Kidney glomerular epithelial cell (primary cell): ENCODE measurements around the gene WNK3.

Experiments used
- DNase-seq: peaks from one replicate; lab custom pipeline; 2025; lab: John Stamatoyannopoulos, UW

Gene WNK3

DNA sequence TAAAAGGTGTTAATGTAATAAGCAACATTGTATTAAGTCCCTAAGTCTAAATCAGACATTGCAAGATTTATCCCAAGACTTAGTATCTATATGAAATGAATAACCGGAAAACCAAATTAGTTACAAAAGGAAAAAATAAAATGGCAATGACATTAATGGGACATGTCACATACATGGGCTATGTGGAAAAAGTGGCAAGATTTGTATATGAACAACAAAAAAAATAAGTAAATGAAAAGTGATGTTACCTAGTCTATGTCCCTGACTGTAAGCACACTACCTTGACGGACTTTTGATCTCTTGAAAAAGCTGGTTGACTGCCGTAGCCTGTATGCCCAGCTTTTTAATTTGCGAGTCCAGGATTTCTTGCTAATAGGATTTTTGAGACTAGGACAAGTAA is 119.3 kb downstream of the WNK3 start:
- DNase-seq = no peak

DNA sequence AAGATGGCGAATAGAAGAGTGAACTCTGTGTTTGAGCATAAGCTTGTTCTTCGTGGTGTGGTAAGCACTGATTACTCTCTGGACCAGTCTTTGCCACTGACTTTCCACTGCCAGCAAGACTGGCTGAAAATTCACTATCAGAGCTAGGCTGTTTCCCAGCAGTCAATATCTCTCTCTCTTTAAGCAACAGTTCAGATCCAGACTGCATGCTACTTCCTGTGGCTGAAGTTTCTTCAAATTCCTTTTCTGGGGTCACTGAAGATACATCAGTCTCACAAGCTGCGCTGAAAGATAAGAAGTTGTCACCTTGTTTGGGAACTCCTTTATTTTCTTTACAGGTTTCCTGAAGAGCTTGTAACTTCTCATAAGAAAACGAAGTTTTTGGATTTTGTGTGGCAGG is 120.8 kb downstream of the WNK3 start:
- no peak for DNase-seq

DNA sequence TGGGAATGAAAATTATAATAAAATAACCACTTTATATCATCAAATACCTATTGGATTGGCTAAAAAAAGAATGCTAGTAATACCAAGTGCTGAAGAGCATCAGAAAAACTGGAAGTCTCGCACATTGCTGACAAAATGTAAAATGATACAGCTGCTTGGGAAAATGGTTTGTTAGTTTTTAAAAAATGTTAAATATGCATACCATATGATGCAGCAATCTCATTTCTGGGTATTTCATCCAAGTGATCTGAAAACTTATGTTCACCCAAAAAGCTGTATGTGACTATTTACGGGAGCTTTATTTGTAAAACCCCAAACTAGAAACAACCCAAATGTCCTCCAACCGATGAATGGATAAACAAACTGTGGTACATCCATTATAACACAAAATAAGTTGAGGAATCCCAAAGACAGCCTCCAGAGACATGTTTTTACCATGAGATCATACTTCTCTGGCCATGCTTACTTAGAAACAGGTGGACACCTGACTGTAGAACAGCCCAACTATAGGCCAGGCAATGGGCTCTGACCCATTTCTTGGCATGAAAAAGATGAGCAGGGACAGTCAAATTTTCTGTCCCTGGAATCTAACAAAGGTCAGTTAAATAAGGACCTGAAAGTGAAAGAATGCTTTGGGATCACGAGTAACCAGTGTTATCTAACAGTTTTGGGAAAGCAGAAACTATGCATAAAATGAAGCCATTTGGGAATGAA is 127.3 kb downstream of the WNK3 start:
- no peak for DNase-seq

DNA sequence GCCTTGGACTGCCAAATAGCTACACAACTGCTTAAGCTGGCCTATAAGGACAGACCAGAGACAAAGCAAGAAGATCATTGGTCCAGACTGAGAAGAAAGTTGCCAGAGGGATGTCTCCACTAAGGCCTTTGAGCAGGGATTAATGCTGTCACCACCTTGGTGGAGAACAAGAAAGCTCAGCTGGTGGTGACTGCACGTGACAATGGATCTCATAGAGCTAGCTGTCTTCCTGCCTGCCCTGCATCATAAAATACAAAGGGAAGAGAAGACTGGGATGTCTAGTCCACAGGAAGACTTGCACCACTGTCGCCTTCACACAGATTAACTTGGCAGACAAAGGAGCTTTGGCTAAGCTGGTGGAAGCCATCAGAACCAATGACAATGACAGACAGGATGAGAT is 134.3 kb downstream of the WNK3 start:
- DNase-seq = no peak

DNA sequence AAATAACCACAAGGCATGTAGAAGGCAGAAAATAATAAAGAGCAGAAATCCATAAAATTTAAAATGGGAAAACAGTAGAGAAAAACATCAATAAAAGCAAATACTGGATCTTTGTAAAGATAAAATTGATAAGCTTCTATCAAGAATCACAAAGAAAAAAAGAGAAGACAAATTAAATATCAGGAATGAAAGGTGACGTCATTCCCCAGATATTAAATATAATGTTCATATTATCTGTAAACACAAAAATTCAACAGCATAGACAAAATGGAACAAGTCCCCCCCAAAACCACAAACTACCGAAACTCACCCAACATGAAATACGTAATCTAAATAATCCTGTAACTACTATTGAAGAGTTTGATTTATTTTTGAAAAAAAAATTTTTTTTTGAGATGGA is 144.2 kb downstream of the WNK3 start:
- no peak for DNase-seq

DNA sequence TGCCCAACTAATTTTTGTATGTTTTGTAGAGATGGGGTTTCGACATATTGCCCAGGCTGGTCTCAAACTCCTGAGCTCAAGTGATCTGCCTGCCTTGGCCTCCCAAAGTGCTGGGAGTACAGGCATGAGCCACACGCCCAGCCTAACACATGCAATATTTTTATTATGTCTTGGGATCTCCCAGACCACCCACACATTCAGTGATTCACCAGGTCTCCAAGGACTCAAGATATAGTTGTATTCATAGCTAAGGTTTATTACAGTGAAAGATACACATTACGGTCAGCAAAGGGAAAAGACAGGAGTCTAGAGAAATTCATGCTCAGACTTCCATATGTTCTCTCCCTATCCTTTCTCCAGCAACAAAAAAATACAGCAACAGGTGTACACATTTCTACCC is 149.3 kb downstream of the WNK3 start:
- DNase-seq = no peak

DNA sequence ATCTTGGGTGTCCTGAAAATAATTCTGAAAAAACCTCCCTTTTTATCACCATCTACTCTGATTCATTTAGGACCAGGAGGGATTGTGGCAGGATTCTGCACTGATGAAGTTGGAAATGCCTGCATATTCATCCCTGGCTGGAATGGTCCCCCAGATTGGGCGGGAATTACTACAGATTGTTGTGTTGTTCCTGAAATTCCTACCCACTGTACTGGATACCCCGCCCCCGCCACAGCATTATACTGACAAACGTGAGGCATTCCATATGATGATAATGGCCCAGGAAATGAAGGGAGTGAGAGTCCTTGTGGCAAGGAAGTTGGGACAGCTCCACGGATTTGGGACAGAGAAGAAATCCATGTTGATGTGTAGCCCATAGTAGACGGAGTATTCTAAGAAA is 159.6 kb downstream of the WNK3 start:
- no peak for DNase-seq

DNA sequence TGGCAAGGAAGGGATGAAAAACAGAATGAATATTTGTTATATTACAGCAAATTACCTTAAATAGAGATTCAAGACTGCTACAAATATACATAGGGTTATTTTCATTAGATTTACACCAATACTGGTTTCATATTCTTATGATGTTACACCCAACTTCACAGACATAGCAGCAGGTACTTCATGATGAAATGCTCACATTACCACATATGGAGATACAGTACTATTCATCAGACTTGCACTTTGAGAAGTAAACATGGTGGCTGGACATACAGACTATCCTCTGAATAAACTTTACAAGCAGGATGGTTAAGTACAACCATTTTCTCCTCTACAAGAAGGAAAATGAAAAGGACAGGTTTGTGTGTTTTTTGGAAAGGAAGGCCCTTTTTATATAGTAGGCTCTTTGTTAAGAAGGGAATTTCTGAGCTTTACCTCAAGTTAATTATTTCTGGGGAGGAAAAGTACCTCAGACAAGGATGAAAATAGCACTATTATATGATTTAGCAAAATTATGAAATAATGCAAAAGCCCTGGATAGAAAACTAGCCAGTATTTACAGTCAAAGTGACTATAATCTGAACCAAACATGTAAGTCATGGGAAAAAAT is 162.8 kb downstream of the WNK3 start:
- no peak for DNase-seq

DNA sequence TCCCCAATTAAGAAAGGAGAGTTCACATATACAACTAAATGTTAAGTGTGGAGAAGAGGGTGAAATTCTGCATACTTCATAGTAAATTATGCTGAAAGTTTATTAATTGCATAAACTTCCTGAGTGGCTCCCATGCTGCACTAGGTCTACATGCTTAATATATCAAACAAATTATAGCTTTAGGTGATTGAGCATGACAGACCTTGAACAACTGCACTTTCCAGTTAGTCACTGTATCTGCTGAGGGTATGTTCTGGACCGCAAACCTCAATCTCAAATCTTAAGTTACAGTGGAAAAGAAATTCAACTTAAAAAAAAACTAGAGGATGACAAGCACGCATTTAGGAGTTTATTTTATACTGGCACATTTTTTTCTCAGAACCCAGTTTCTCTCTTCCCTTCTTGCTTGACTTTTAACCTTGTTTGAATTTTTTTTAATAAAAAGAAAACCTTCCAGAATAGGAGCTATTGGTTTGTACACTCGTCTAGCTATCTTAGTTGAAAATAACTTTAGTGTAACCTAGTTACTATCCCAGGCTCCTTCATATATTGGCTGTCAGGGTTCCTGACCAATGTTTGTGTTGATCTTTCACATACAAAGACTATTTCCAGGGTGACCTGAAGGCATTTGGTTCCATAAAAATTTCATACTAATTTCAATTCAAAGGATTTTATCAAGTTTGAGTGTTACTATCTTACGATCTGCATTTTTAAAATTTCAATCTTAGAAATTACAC is 164.6 kb downstream of the WNK3 start:
- DNase-seq = no peak

DNA sequence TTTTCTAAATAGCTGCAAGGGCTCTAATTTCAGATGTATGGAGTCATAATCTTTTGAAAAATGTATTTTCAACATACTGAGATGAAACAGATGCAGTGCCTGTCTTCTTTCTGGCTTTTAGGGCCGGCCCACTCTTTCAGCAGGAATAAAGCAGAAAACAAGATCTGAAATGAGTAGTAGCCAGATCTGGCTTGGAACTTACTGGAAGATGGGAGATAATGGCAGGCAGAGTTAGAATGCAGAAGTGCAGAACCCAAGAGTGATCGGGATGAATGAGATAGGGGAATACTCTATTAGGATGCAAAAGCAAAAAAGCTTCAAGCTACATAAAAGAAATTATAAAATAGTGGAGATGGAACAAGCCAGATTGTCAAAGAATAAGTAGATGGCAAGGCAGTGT is 173.4 kb downstream of the WNK3 start:
- DNase-seq = no peak

DNA sequence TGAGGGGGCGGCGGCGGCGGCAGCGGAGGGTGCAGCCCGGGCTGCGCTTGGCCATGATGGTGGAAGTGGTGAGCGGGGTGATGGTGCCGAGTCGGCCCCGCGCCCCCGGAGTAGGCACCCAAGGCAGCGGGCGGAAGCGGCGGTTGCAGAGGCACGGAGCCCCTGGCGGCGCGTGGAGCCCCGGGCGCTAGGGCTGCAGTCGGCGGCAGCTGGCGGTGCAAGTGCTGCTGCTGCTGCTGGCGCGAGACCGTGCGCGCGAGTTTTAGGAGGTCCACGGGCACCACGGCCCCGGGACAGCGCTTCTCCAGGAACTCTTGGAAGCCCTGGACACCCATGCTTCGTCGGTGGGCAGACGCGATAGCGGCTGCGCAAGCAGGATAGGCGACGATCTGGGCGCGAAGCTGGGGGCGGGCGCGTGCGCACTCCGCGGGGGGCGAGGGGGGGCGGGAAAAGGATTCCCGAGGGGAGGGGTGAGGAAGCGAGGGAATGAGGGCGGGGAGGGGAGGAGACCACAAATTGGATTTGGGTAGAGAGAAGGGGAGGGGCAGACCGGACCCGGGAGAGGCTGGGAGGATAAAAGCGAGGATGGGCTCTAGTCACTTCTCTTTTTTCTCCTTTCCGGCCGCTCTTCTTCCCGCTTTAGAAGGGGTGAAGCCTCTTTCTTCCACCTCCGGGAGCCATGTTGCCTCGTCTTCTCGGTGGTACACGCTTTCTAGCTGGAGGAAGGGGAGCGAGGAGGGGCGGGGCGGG is 174.8 kb downstream of the WNK3 start, which contains the start of gene FAM120C:
FAM120C (minus strand) TSS at position 391 of the 750 bp plus-strand sequence; CDS start at position 335, 56 bp downstream.
- peak; percentile 40 for DNase-seq

DNA sequence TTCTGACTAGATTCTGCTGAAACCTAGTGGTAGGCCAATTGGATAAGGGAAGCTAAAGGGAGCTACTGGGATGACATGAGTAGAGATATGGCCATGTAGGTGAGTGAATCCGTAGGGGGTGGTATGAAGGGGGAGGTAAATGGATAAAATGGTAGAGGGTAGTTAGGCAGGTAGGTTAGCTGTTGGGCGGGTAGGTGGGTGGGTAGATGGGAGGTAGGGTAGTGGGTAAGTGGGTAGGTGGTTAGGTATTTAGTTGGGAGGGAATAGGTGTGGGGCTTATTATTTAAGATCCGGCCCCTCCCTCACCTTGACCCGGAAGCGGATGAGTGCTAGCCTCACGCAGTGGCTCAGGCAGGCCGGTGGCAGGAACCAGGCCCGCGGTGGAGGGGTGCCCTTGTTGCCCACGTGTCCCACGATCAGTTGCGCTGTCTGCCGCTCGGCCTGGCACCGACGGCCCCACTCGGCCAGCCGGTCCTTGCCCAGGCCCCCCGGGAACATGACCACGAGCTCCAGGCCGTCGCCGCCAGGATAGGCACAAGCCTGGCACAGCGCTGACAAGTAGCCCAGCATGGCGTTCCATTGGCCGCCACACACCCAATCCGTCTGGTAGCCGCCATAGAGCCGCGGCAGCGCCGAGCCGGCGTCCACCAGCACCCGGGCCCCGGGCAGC is 175.5 kb downstream of the WNK3 start:
- no peak for DNase-seq

DNA sequence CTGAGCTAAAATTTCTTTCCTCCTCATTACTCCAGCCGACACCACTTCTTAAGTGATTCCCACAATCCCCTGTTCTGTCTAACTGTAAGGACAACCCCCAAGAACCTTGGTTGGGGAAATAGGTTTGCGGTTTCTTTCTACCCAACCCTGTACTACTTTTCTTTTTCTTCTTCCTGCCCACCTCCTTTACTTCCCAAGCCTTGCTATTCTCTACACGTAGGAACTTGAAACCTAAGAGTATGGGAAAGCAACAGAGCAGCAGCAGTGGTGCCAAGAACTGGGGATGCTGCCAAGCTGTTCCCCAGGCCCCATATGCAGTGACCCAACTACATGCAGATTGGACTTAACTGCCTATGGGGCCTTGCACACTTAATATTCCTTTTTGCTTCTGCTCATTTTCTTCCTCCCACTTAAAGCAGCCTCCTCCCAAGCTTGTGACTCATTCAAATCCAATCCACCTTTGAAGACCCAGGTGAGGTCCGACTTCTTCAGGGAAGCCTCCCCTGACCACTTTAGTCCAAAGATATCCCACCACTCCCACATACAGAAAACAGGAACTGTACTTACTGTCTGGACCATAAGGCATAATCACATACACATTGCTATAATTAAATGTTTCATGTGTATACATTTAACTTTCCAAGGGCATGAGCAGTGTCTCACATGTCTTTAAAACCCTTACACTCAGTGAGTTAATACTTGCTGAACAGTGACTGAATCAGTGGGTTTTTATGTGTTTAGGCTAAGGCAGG is 176.5 kb downstream of the WNK3 start:
- DNase-seq = no peak

DNA sequence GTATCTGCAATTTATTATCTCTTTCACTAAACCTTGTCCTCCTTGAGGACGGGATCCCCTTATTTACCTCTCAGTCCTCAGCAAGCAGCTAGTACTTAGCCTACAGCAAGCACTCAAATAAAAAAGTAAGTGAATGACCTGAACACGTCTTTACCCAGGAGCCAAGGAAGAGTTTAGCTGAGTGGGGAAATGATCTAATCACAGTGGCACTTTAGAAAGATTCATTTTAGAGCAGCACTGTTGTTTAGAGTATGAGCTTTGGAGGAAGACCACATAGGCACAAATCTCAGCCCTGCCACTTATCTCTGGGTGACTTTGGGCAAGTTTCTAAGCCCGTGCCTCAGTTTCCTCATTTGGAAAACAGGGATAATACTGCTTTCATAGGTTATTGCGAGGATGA is 177.4 kb downstream of the WNK3 start:
- DNase-seq = no peak

DNA sequence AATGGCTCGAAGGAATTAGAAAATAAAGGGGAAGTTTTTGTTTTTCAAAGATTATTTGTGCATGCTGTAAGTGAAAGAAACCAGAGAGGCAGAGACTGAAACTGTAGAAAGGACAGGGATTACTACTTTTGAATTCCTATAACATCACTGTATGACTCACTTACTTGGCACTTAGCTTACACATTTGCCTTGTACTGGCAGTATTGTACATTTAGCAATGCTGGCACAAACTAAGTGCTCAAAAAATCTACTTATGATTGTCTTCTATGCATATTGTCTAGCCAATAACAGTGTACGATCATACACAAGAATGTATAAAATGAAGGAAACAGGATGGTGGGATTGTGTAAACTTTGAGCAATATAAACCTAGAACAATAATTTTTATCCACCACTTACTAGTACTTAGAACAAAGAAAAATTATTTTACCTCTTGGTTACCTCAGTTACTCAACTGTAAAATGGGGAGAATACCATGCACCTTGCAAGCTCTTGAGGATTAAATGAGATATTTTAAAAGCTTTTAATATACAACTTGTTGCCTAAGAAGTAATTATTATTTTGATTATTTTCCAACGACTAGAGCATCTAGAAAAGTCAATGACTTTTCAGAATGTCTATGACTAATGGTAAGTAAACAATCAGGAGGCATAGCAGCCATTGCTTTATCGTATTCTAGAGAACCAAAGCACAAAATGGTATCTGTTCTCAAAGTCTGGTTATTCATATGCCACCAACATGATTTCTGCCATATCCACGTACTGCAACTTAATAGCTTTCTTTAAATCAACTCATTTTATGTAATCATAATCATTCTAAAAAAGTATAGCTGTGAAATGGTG is 179.5 kb downstream of the WNK3 start:
- DNase-seq = peak; percentile 21

DNA sequence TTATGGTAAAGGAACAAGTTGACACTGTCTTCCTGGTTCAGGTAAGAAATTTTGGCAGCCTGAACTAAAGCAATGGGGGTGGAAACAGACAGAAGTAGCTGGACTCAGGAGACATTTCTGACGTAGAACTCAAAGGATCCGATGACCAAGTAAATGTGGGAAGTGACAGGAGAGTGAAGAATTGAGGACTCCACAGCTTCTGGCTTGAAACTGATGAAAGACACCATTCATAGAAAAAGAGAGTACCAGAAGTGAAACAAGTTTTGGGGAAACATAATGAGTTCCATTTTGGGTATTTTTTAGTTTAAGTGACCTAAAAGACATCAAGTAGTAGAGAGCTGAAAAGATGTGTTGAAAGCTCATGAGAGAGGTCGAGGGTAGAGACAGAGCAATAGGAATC is 180.5 kb downstream of the WNK3 start:
- no peak for DNase-seq

DNA sequence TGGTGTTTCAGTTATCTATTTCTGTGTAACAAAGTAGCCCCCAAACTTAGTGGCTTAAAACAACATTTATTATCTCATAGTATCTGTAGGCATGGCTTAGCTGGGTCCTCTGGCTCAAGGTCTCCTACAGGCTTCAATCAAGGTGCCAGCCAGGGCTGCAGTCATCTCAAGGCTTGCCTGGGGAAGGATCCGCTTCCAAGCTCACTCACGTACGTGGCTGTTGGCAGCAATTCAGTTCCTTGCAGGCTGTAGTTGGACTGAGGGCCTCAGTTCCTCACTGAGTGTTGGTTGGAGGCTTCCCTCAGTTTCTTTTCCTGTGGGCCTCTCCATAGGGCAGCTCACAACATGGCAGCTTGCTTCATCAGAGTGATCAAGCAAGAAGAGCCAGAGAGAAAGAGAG is 184.1 kb downstream of the WNK3 start:
- no peak for DNase-seq

DNA sequence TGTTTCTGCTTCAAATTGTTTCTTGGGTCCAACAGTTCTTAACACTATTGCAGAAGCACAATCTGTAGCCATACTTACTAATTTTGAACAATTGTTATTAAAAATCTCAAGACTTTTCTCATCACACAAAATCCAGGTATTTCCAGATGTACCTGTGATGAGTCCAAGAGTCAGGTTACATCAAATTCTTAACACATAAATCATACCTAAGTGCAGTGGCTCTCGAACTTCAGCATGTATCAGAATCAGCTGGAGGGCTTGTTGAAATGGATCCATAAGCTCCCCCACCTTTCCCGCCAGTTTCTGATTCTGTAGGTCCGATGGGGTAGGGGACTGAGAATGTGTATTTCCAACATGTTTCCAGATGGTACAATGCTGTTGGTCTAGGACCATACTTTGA is 185.4 kb downstream of the WNK3 start:
- no peak for DNase-seq

DNA sequence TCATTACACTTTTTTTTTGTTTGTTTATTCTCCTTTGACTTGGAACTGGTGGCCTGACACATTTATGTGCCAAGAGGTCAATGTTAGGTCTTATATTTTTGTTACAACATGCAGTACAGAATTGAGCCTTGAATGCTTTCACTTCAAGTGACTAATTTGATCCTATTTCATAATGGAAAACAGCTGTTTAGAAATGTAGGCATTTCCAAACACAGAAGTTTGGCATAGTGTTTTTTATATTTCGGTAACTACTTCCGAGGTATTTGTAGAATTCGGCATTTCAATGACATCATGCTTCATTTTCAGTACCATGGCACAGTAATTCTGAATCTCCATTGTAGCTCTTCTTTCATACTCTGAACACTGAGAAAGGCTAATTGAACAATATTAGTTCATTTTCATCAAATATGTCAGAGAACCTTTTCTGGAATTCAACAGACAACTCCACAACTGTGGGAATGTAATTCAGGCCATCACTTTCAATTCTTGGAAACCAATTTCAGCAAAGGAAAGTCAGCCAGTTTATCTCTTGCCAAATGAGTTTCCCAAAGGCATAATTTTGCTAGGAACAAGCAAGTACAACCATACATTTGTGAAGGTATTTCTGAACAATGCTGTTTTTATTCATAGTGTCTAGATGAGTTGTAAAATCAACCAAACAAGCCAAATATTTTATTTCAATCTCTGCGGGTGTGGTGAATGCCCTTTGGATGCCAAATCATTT is 186.2 kb downstream of the WNK3 start:
- no peak for DNase-seq

DNA sequence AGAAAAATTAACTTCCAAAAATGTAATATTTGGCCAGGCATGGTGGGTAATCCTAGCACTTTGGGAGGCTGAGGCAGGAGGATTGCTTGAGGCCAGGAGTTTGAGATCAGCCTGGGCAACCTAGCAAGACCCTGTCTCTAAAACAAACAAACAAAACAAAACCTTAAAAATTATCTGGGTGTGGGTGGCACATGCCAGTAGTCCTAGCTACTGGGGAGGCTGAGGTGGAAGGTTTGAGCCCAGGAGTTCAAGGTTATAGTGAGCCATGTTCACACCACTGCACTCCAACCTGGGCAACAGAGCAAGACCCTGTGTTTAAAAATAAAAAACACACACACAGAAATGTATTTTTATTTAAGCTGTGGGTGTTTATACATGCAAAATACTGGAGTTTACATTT is 186.8 kb downstream of the WNK3 start:
- no peak for DNase-seq
